ENCODE results near the gene TPSD1. TPM values are rescaled to one million over a fixed set of nuclear protein-coding genes. Genes with fewer than 3 reads are reported as not detected.
"Not testable (repeated sequence)": the region's sequence is repeated elsewhere in the genome, so short reads cannot be mapped to it uniquely, and the experiment has no call there.

TPSD1 gene
- total RNA-seq, 1 experiment from 2014 or later, result not detected

- no peak for DNase-seq (ENCODE audit: low read depth)
Observed at GRCh38 chr16:1220841-1221627, 34.8 kb upstream of the TPSD1 start.

GRCh38 chr16:1221628-1222552, 34.0 kb upstream of the TPSD1 start:
- DNase-seq (ENCODE audit: low read depth), result no peak

DNA sequence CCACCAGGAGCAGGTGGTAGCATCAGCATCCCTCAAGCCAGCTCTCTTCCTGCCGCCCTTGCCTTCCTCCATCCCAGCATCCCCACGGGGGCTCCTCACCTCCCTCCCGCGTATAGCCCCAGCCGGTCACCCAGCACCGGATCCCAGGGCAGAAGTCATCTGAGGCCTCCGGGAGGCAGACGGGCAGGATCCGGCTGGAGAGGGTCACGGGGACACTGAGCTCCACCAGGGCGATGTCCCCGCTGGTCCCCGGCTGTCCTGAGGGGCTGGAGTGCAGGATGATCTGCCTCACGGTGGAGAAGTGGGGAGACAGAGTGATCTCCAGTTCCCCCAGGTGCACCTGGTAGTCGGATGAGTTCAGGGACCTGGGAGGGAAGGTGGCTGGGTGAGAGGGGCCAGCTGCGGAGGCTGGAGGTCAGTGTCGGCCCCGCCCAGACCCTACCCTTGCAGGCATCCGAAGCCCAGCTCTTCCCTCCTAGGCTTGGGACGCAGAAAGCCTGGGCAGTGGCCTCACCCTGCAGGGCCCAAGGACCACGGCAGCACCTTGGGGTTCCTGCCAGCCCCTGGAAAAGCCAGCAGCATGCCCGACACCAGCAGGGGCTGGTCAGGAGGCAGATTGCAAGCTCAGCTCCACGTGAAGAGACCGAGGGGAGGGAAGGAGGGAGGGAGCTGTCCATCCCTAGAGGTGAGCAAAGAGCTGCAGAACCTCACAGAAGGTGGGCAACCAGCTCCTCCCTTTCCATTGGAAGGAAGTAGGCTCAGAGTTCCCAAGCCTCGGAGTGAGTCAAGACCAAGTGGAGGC, 33.1 kb upstream of the TPSD1 start:
- DNase-seq (ENCODE audit: low read depth), result no peak

DNA sequence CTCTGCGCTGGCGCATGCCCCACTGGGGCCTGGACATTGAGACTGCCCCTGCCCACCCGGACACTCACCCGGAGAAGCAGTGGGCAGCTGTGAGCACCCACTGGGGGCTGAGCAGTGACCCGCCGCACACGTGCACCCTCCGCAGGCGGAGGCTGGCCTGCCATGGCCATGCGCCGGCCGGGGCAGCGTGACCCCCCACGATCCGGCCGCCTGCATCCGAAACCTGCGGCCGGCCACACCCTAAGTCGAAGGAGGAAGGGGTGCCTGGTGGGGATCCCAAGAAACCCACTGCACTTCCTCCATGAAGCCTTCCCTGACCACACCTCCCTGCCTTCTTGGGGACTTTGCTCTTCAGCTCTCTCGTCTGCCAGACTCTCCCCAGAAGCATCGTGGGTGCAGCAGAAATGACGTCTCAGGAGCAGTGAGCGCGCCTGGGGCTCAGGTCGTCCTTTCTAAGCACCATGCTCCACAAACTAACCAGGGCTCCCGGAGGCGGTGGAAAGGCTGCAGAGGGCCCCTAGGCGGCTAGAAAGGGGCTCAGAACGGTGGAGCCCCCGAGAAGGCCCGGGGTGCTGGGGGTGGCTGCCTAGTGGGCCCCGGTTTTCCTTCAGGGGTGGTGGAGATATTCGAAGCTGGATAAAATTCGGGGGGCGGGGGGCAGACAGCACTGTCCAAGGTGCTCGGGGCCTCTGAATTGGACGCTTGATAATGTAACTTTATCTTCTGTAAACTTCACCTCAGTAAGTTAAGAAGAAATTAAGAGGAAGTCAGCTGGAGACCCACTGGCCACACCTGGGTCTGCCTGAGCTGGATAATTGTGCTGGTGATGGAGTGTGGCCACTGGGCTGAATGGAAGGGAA, 32.3 kb upstream of the TPSD1 start:
- DNase-seq (ENCODE audit: low read depth), result no peak

- no peak for DNase-seq (ENCODE audit: low read depth)
Observed at GRCh38 chr16:1224558-1224957, 31.3 kb upstream of the TPSD1 start.

GRCh38 chr16:1225051-1225451, 30.8 kb upstream of the TPSD1 start, which contains the start of gene TPSG1:
TPSG1 (minus strand) TSS chr16:1225268; CDS start chr16:1225252, 16 bp downstream.
- no peak for DNase-seq (ENCODE audit: low read depth)

DNA sequence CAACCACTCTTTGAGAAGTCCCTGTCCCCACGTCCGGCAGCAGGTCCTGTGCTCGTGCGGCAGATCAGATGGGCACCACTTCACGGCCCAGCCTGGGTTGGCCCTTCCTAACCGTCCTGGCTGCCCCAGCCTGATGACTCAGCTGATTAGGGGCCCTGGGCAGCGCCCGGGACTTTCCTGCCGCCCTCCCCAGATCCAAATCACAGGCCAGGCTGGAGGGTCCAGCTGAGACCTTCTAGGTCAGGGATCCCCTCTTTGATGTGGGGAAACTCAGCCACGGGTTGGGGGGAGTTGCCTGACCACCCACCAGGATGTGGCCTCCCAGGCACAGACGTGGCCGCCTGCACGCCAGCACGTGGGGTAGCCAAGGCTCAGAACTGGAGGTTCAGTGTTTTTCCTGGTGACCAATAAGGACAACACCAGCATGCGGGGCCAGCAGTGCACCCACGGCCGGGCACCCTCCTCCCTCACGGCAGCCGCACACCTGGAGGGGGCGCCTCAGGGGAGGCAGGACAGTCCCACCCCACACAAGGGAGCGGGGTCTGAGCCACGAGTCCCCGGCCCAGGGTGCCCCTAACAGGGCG, 30.0 kb upstream of the TPSD1 start:
- DNase-seq (ENCODE audit: low read depth), result not testable (repeated sequence)

DNA sequence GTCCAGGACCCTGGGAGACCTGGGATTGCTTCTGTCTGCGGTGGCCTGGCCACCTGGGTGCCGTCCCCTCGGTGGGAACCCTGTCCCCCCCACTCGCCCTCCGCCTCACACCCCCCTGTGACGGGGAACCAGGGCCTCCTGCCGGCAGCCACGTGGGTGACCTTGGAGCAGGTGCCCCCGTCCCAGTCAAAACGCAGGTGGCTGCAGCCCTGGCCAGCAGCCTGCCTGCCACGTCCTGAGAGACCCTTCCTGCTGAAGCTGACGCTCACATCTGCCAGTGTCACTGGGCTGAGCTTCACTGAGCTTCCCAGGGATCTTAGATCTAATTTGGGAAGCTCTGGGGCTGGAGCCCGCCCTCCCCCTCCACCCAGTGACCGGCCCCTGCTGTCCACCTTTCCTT, 29.2 kb upstream of the TPSD1 start:
- DNase-seq (ENCODE audit: low read depth), result not testable (repeated sequence)

GRCh38 chr16:1228227-1228626, 27.6 kb upstream of the TPSD1 start:
- not testable (repeated sequence) for DNase-seq (ENCODE audit: low read depth)

DNA sequence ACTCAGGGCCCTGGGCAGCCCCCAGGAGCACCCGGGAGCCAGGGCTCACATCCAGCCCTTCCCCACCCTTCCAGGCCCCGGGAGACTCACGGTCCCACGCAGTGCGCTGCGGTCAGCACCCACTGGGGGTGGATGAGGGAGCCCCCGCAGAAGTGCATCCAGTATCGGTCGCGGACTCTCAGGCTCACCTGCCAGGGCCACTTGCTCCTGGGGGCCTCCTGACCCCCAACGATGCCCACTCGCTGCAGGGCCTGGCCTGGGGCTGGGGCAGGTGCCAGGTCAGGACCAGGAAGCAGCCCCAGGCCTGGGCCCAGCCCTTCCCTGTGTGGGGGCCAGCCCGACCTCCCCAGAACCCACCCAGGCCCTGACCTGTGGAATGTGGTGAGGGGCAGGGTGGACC, 26.4 kb upstream of the TPSD1 start:
- not testable (repeated sequence) for DNase-seq (ENCODE audit: low read depth)

DNA sequence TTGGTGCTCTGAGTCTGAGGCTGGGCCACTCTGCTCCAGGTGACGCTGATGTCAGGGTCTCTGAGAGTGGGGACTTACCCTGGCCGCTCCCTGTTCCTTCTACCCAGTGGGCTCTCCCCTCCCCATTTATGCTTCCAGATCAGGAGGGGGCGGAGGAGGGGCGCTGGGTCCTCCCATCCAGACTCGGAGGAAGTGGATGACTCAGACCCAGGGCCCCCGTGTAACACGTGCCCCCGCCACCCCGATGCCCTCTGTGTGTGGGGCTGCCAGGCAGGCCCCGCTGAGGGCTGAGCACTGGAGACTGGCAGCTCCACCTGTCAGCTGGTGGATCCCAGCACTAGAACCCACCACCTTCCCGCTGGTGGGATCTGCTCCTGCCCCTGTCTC, 25.8 kb upstream of the TPSD1 start, which contains the start of gene TPSB2:
Gene TPSB2, minus strand, starts transcription at position 101 of the 387 bp plus-strand sequence. CDS start 233 bp downstream, outside the sequence.
- DNase-seq (ENCODE audit: low read depth), result not testable (repeated sequence)

DNA sequence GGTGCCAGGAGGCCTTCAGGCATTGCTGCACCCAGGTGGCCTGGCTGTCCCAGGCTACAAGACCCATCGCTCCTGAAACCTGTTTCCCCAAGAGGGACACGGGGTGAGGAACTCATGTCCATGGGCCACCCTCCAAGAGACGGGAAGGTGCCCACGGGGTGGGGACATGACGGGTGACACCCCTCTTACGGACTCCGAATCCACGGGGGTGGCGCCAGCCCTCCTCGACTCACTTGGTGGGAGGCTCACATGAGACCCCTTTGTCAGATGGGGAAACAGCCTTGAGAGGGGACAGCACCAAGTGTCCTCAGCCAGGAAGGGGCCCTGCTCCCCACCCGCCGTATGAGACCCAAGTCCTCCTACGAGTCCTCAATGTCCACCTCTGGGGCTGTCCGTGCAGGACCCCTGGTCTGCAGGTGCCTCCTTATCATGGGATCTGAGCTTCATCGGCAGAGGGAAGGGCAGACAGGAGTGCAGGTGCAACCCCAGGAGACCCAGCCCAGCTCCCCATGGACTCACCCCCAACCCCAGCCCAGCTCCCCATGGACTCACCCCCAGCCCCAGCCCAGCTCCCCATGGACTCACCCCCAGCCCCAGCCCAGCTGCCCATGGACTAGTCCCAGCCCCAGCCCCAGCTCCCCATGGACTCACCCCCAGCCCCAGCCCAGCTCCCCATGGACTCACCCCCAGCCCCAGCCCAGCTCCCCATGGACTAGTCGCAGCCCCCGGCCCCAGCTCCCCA, 25.2 kb upstream of the TPSD1 start:
- not testable (repeated sequence) for DNase-seq (ENCODE audit: low read depth)

- not testable (repeated sequence) for DNase-seq (ENCODE audit: low read depth)
Observed at GRCh38 chr16:1231301-1231700, 24.6 kb upstream of the TPSD1 start.

DNA sequence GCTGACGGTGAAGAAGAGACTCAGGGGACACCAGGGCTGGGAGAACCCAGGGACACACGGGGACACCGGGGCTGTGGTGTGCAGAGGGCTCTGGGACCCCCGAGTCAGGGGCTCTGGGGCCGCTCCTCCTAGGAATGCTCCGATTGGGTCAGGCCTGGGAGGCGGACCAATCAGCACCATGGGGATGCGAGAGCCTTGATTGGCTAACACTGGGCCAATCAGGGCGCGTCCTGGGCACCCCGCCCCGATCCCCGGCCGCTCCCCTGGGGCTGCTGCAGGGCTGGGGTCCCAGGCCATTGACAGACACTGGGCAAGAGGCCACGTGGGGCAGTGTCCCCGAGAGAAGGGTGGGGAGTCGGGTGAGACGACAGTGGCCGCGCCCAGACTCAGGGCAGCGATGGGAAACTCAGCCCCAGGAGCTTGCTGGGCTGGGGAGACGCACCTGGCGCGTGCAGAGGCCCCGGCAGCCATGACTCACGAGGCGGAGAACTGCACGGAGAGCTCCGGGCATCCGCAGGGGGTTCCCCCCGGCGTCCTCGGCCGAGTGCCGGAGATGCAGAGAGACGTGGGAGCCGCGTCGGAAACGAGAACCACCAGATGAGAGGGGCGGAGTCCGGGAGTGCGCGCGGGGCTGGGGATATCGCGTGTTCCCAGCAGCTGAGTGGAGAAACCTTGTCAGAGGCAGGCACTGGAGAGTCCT, 23.7 kb upstream of the TPSD1 start:
- not testable (repeated sequence) for DNase-seq (ENCODE audit: low read depth)

- not testable (repeated sequence) for DNase-seq (ENCODE audit: low read depth)
Observed at GRCh38 chr16:1236659-1237058, 19.2 kb upstream of the TPSD1 start.

DNA sequence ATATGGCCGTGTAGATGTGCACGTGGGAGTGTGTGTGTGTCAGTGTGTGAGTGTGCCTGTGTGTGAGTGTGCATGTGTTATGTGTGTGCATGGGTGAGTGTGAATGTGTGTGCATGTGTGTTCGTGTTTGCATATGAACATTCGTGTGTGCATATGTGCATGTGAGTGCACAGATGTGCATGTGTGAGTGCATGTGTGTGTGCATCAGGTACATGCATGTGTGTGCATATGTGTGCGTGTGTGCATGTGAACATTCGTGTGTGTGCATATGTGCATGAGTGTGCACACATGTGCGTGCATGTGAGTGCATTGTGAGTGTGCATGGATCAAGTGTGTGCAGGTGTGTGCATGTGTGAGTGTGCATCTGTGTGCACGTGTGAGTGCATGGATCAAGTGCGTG, 17.9 kb upstream of the TPSD1 start:
- no peak for DNase-seq (ENCODE audit: low read depth)

GRCh38 chr16:1238909-1239308, 17.0 kb upstream of the TPSD1 start:
- DNase-seq (ENCODE audit: low read depth), result not testable (repeated sequence)

- not testable (repeated sequence) for DNase-seq (ENCODE audit: low read depth)
Observed at GRCh38 chr16:1239575-1239974, 16.3 kb upstream of the TPSD1 start.
